ENCODE measurements around the gene PLCL1. TPM values are rescaled to one million over a fixed set of nuclear protein-coding genes. Genes with fewer than 3 reads are reported as not detected.

PLCL1 gene
- total RNA-seq, 1 experiment from 2014 or later: 0.16 TPM

- no peak for DNase-seq (ENCODE audit: low read depth)
These were observed 302.4 kb downstream of the PLCL1 start for GRCh38 chr2:198106621-198107385.

GRCh38 chr2:198113316-198113715 is 308.9 kb downstream of the PLCL1 start:
- no peak for DNase-seq (ENCODE audit: low read depth)

- DNase-seq (ENCODE audit: low read depth): no peak
These were observed 309.7 kb downstream of the PLCL1 start for GRCh38 chr2:198114064-198114463.

- no peak for DNase-seq (ENCODE audit: low read depth)
These were observed 310.8 kb downstream of the PLCL1 start for GRCh38 chr2:198115201-198115600.

- DNase-seq (ENCODE audit: low read depth): no peak
These were observed 312.4 kb downstream of the PLCL1 start for GRCh38 chr2:198116756-198117155.

- no peak for DNase-seq (ENCODE audit: low read depth)
These were observed 313.1 kb downstream of the PLCL1 start for GRCh38 chr2:198117406-198118041.

GRCh38 chr2:198127627-198128026 is 323.2 kb downstream of the PLCL1 start:
- DNase-seq (ENCODE audit: low read depth): no peak

GRCh38 chr2:198129609-198130008 is 325.2 kb downstream of the PLCL1 start:
- DNase-seq (ENCODE audit: low read depth): no peak

GRCh38 chr2:198134293-198134955 is 330.0 kb downstream of the PLCL1 start:
- DNase-seq (ENCODE audit: low read depth): no peak

GRCh38 chr2:198135481-198135934 is 331.1 kb downstream of the PLCL1 start:
- DNase-seq (ENCODE audit: low read depth): no peak

GRCh38 chr2:198136142-198136541 is 331.7 kb downstream of the PLCL1 start:
- no peak for DNase-seq (ENCODE audit: low read depth)

- no peak for DNase-seq (ENCODE audit: low read depth)
These were observed 333.3 kb downstream of the PLCL1 start for GRCh38 chr2:198137733-198138132.

GRCh38 chr2:198141726-198142125 is 337.3 kb downstream of the PLCL1 start:
- DNase-seq (ENCODE audit: low read depth): no peak

- no peak for DNase-seq (ENCODE audit: low read depth)
These were observed 338.8 kb downstream of the PLCL1 start for GRCh38 chr2:198143156-198143555.

- DNase-seq (ENCODE audit: low read depth): no peak
These were observed 339.4 kb downstream of the PLCL1 start for GRCh38 chr2:198143793-198144192.

- no peak for DNase-seq (ENCODE audit: low read depth)
These were observed 340.3 kb downstream of the PLCL1 start for GRCh38 chr2:198144660-198145059.

- DNase-seq (ENCODE audit: low read depth): no peak
These were observed 342.1 kb downstream of the PLCL1 start for GRCh38 chr2:198146346-198146940.

GRCh38 chr2:198157314-198157713 is 352.9 kb downstream of the PLCL1 start:
- DNase-seq (ENCODE audit: low read depth): no peak

GRCh38 chr2:198161151-198161550 is 356.8 kb downstream of the PLCL1 start:
- DNase-seq (ENCODE audit: low read depth): no peak

- no peak for DNase-seq (ENCODE audit: low read depth)
These were observed 357.9 kb downstream of the PLCL1 start for GRCh38 chr2:198162276-198162675.

- no peak for DNase-seq (ENCODE audit: low read depth)
These were observed 360.4 kb downstream of the PLCL1 start for GRCh38 chr2:198164843-198165242.

- no peak for DNase-seq (ENCODE audit: low read depth)
These were observed 360.9 kb downstream of the PLCL1 start for GRCh38 chr2:198165289-198165688.
